H1 (cell line): ENCODE measurements around the gene TLE4. TPM values are rescaled to one million over a fixed set of nuclear protein-coding genes. Genes with fewer than 3 reads are reported as not detected.
A peak's percentile ranks its signal among the peaks of the same experiment; 100 is the strongest.

Experiments used
- CTCF ChIA-PET: fragments of 300-600 bp; sonication (Branson Sonifier 250); formaldehyde crosslinking; loops from one replicate; lab custom pipeline; 2021; ENCODE audit not compliant: partially characterized antibody; lab: Charles Lee
- POLR2A ChIA-PET: fragments of 300-600 bp; sonication (Branson Sonifier 250); formaldehyde crosslinking; loops from one replicate; lab custom pipeline; 2021; ENCODE audit warnings: inconsistent platforms; ENCODE audit not compliant: partially characterized antibody; lab: Charles Lee
- DNase-seq, 2 experiments: peaks; one replicate each; pipeline versions ENCODE4 v3.0.0 to v3.0.0-alpha.2; 2010 to 2022; ENCODE audit warnings: low spot score in 2 of 2, low read depth in 1 of 2, mixed read lengths in 1 of 2
- FAIRE-seq: peaks from 2 replicates; lab custom pipeline; 2011; peaks lifted over from hg19 to GRCh38; lab: Jason Lieb, UNC
- H2AFZ ChIP-seq: 2 replicates; pipeline ENCODE4 v1.8.1; 2012; ENCODE audit warnings: low read length, inconsistent platforms
- H2AK5ac ChIP-seq: 2 replicates; pipeline ENCODE4 v1.6.1; 2013; ENCODE audit warnings: low read depth, low read length
- H2BK120ac ChIP-seq: replicated peaks from 2 replicates; pipeline ENCODE3; 2013; ENCODE audit warnings: low read depth, low read length, inconsistent platforms
- H2BK12ac ChIP-seq: 2 replicates; pipeline ENCODE4 v1.6.1; 2013; ENCODE audit warnings: low read depth, low read length
- H2BK15ac ChIP-seq: 2 replicates; pipeline ENCODE4 v1.6.1; 2013; ENCODE audit warnings: low read length
- H2BK20ac ChIP-seq: 2 replicates; pipeline ENCODE4 v1.6.1; 2013; ENCODE audit warnings: low read length
- H2BK5ac ChIP-seq: 2 replicates; pipeline ENCODE4 v1.6.1; 2013; ENCODE audit warnings: low read depth, low read length
- H3K14ac ChIP-seq: 2 replicates; pipeline ENCODE4 v1.6.1; 2013; ENCODE audit warnings: inconsistent platforms; ENCODE audit not compliant: insufficient read length
- H3K18ac ChIP-seq: 2 replicates; pipeline ENCODE4 v1.6.1; 2013; ENCODE audit warnings: low read length; ENCODE audit errors: extremely low read depth
- H3K23ac ChIP-seq: 2 replicates; pipeline ENCODE4 v1.6.1; 2013; ENCODE audit warnings: inconsistent platforms; ENCODE audit not compliant: insufficient read length
- H3K23me2 ChIP-seq: 2 replicates; pipeline ENCODE4 v1.6.1; 2013; ENCODE audit warnings: low read depth, low read length
- H3K27ac ChIP-seq: 2 replicates; pipeline ENCODE4 v1.6.1; 2011; ENCODE audit warnings: low read depth, low read length, inconsistent platforms
- H3K27me3 ChIP-seq, 4 experiments: replicated peaks in 1 of 4; 1 replicate in 1 of 4; 2 replicates in 3 of 4; pipeline versions ENCODE4 v1.6.1 to v1.8.1; 2011 to 2013; ENCODE audit warnings: low read length in 3 of 4, mild to moderate bottlenecking in 3 of 4, inconsistent platforms in 2 of 4, mixed read lengths in 2 of 4, moderate library complexity in 1 of 4; ENCODE audit not compliant: control insufficient read depth in 3 of 4, insufficient read depth in 3 of 4; ENCODE audit errors: extremely low read depth in 1 of 4
- H3K36me3 ChIP-seq, 4 experiments: 2 replicates each; pipeline versions ENCODE4 v1.6.1 to v1.8.1; 2011 to 2013; ENCODE audit warnings: mild to moderate bottlenecking in 4 of 4, low read length in 3 of 4, moderate library complexity in 2 of 4, control low read depth in 1 of 4, inconsistent platforms in 1 of 4; ENCODE audit not compliant: insufficient read depth in 4 of 4, control insufficient read depth in 2 of 4
- H3K4ac ChIP-seq: replicated peaks from 2 replicates; pipeline ENCODE3; 2013; ENCODE audit warnings: low read length, low read depth, mixed read lengths, inconsistent platforms; ENCODE audit not compliant: insufficient read length
- H3K4me1 ChIP-seq, 4 experiments: replicated peaks in 1 of 4; 1 replicate in 1 of 4; 2 replicates in 3 of 4; pipeline versions ENCODE4 v1.6.1 to v1.8.1; 2011 to 2013; ENCODE audit warnings: low read length in 3 of 4, inconsistent platforms in 2 of 4, mixed read lengths in 1 of 4; ENCODE audit not compliant: insufficient read depth in 4 of 4, control insufficient read depth in 3 of 4
- H3K4me2 ChIP-seq, 2 experiments: 2 replicates each; pipeline versions ENCODE4 v1.6.1 to v1.8.1; 2011 to 2013; ENCODE audit warnings: low read depth in 2 of 2, low read length in 2 of 2, control low read depth in 1 of 2, inconsistent platforms in 1 of 2, mild to moderate bottlenecking in 1 of 2; ENCODE audit not compliant: insufficient read depth in 1 of 2
- H3K4me3 ChIP-seq, 4 experiments: fragments of 200-600, 300-600 bp in 1 of 4; sonication (generic), shearing (Covaris generic), sonication (Bioruptor Twin) in 1 of 4; 2 replicates each; pipeline versions ENCODE4 v1.5.1 to v1.8.1; 2011 to 2016; ENCODE audit warnings: low read length in 4 of 4, low read depth in 3 of 4, control low read depth in 2 of 4, inconsistent platforms in 2 of 4, mild to moderate bottlenecking in 2 of 4, mixed read lengths in 1 of 4, moderate library complexity in 1 of 4; ENCODE audit not compliant: insufficient read depth in 2 of 4; ENCODE audit errors: extremely low read depth in 1 of 4
- H3K56ac ChIP-seq: replicated peaks from 2 replicates; pipeline ENCODE3; 2013; ENCODE audit warnings: low read depth, mild to moderate bottlenecking, mixed read lengths, low read length, inconsistent platforms; ENCODE audit not compliant: insufficient read length
- H3K79me1 ChIP-seq: 2 replicates; pipeline ENCODE4 v1.6.1; 2013; ENCODE audit warnings: low read depth, low read length, control low read depth
- H3K79me2 ChIP-seq, 2 experiments: 2 replicates each; pipeline versions ENCODE4 v1.6.1 to v1.8.1; 2012 to 2013; ENCODE audit warnings: low read length in 2 of 2, mild to moderate bottlenecking in 2 of 2, inconsistent platforms in 1 of 2; ENCODE audit not compliant: insufficient read depth in 2 of 2, control insufficient read depth in 1 of 2
- H3K9ac ChIP-seq, 4 experiments: replicated peaks in 1 of 4; 1 replicate in 1 of 4; 2 replicates in 3 of 4; pipeline versions ENCODE4 v1.6.1 to v1.8.1; 2011 to 2013; ENCODE audit warnings: low read depth in 3 of 4, low read length in 3 of 4, control low read depth in 2 of 4, mild to moderate bottlenecking in 2 of 4, moderate library complexity in 2 of 4, inconsistent platforms in 1 of 4; ENCODE audit errors: extremely low read depth in 1 of 4
- H3K9me3 ChIP-seq, 2 experiments: 2 replicates each; pipeline versions ENCODE4 v1.6.1 to v1.8.1; 2012 to 2013; ENCODE audit warnings: mild to moderate bottlenecking in 2 of 2, moderate library complexity in 2 of 2, control low read depth in 1 of 2, inconsistent platforms in 1 of 2, low read depth in 1 of 2, low read length in 1 of 2, mixed read lengths in 1 of 2; ENCODE audit not compliant: insufficient read depth in 2 of 2
- H4K20me1 ChIP-seq, 2 experiments: replicated peaks in 1 of 2; 2 replicates each; pipeline versions ENCODE3 to v1.8.1; 2011 to 2013; ENCODE audit warnings: inconsistent platforms in 2 of 2, low read length in 2 of 2, mild to moderate bottlenecking in 1 of 2; ENCODE audit not compliant: insufficient read depth in 2 of 2, control insufficient read depth in 1 of 2
- H4K5ac ChIP-seq: 2 replicates; pipeline ENCODE4 v1.6.1; 2013; ENCODE audit warnings: low read length, low read depth, mixed read lengths, inconsistent platforms; ENCODE audit not compliant: insufficient read length
- H4K8ac ChIP-seq: 2 replicates; pipeline ENCODE4 v1.8.0; 2013; ENCODE audit warnings: mild to moderate bottlenecking, moderate library complexity, low read length, inconsistent platforms; ENCODE audit not compliant: insufficient read depth; ENCODE audit errors: extremely low read depth
- H4K91ac ChIP-seq: replicated peaks from 2 replicates; pipeline ENCODE3; 2013; ENCODE audit warnings: low read length, mixed read lengths, inconsistent platforms; ENCODE audit not compliant: insufficient read length
- CEBPB ChIP-seq: IDR thresholded peaks from 2 replicates; pipeline ENCODE4 v1.6.1; 2012; ENCODE audit warnings: low read depth, low read length
- KDM4A ChIP-seq: IDR thresholded peaks from one replicate; pipeline ENCODE4 v1.7.1; 2012; ENCODE audit warnings: low read depth, mild to moderate bottlenecking, moderate library complexity, low read length, inconsistent platforms; ENCODE audit not compliant: severe bottlenecking
- MAFK ChIP-seq: IDR thresholded peaks from 2 replicates; pipeline ENCODE4 v1.6.1; 2012; ENCODE audit warnings: low read depth, mild to moderate bottlenecking, improper control_type of control experiment, low read length
- POLR2A ChIP-seq, 2 experiments: IDR thresholded peaks; 1 replicate in 1 of 2; 2 replicates in 1 of 2; pipeline ENCODE4 v1.6.1; 2011; ENCODE audit warnings: low read depth in 2 of 2, low read length in 2 of 2, mild to moderate bottlenecking in 2 of 2; ENCODE audit errors: control extremely low read depth in 1 of 2
- SIN3A ChIP-seq, 2 experiments: IDR thresholded peaks in 1 of 2; conservative IDR thresholded peaks in 1 of 2; 2 replicates each; pipeline ENCODE4 v1.6.1; 2011 to 2012; ENCODE audit warnings: low read length in 2 of 2, improper control_type of control experiment in 1 of 2, low read depth in 1 of 2, mild to moderate bottlenecking in 1 of 2
- SIX5 ChIP-seq: IDR thresholded peaks from 2 replicates; pipeline ENCODE4 v1.6.1; 2011; ENCODE audit warnings: mild to moderate bottlenecking, low read depth, low read length
- TCF12 ChIP-seq: IDR thresholded peaks from 2 replicates; pipeline ENCODE4 v1.6.1; 2011; ENCODE audit warnings: low read depth, mild to moderate bottlenecking, low read length
- ZNF274 ChIP-seq: IDR thresholded peaks from 2 replicates; pipeline ENCODE4 v1.7.0; 2012; ENCODE audit warnings: low read length, borderline replicate concordance; ENCODE audit errors: extremely low read depth
- WGBS, 2 experiments: shearing (Covaris generic) in 1 of 2; methylation state at CpG; one replicate each; pipeline versions ENCODE4 v1.1.6 to v1.1.7; 2013 to 2015; ENCODE audit warnings: low lambda C conversion rate in 2 of 2, mixed read lengths in 2 of 2, inconsistent platforms in 1 of 2, low coverage in 1 of 2, missing lambda C conversion rate in 1 of 2; ENCODE audit not compliant: insufficient replicate concordance in 2 of 2, insufficient coverage in 1 of 2, insufficient read length in 1 of 2; ENCODE audit errors: extremely low coverage in 1 of 2, missing lambda C conversion rate in 1 of 2; 5-methylcytosine and 5-hydroxymethylcytosine counted together
- polyA plus RNA-seq, 7 experiments: library from polyadenylated mRNA; depleted of rRNA in 3 of 7; stranded (reverse) in 5 of 7; unstranded in 2 of 7; fragments of >200 nt in 5 of 7; fragments of 200-250 nt in 2 of 7; gene quantifications; 1 replicate in 5 of 7; 2 replicates in 1 of 7; 4 replicates in 1 of 7; pipeline versions ENCODE4 v1.2.1 to v1.2.3, GENCODE V29; 2011 to 2013; ENCODE audit warnings: missing spikeins in 2 of 7, mixed read lengths in 2 of 7
- total RNA-seq: library from RNA; stranded (reverse); fragmentation: NEBNext Ultra II Directional; extraction: Animal tissue kit (Norgen Biotek cat#: 25700); gene quantifications from 2 replicates; pipeline ENCODE4 v1.2.1, GENCODE V29; 2021
- TF ChIP-seq, protein P1 (sequence below): IDR thresholded peaks from 2 replicates; pipeline ENCODE4 v1.6.1; 2012; ENCODE audit warnings: low read length, inconsistent platforms

TLE4 gene
- total and polyA plus RNA-seq, 2 of the 8 experiments (the other 6 are each of a cell fraction or from before 2014, with no cell fraction given): 32.4 to 36.9 TPM

DNA sequence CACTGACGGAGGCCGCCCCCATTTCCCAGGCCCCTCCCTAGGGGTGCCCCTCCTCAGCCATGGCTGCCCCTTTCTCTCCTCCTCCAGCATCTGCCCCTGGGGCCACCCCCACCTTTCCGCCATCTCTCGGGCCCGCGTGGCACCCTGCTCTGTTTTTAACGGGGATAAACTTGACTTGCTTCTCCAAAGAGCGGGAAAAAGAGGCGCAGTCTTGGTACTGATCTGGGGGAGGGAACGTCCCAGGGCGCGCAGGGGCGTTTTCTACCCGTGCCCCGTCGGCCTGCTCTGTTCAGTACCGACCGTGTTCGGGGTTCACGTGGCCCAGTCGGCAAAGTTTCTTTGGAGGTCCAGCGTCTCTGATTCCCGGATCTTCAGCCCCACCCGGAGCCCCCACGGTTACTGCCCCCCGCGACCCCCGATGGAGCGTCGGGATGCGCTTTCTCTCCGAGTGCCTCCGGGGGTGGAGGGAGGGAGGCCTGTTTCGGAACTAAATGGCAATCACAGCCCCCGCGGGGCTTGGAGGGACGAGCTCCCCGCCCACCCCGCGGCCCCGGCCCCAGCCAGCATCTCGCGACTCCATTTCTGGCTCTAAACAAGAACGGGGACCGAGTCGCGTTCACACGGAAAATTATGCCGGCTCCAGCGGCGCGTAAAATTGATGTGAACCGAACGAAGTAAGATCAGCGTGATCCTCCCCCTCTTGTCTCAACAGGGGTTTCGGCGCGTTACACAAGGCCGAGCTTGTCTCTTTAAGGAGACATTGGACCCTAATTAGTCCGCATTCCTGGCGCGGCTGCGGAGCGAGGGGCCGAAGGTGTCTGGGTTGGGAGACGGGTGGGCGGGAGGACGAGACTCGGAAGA is 1.1 kb upstream of the TLE4 start:
- H2BK12ac ChIP-seq: peak overlapping the region; percentile 77; the same call in 1 of the 2 replicates
- peak overlapping the region; percentile 19 for H3K23ac ChIP-seq
- H2AK5ac ChIP-seq: no peak overlapping the region
- H3K23me2 ChIP-seq: peaks cover 8% of the 10 kb centered on the region
- H4K5ac ChIP-seq: peak overlapping the region; percentile 85
- no peaks in the 10 kb centered on the region for H3K9me3 ChIP-seq
- H3K79me1 ChIP-seq: no peaks in the 10 kb centered on the region
- peak overlapping the region; percentile 77 to 91 (median 83) for H3K9ac ChIP-seq
- H2AFZ ChIP-seq: no peak overlapping the region; the same call in 1 of the 2 replicates
- peak overlapping the region; percentile 71 to 93 (median 81) for H3K4me3 ChIP-seq
- no peaks in the 10 kb centered on the region for H4K20me1 ChIP-seq
- peak overlapping the region; percentile 34 for H3K4ac ChIP-seq
- H3K4me2 ChIP-seq: peak overlapping the region; percentile 86 to 88
- H4K91ac ChIP-seq: peak overlapping the region; percentile 91
- peak overlapping the region; percentile 42 for H3K56ac ChIP-seq
- peak overlapping the region; percentile 92 for H3K27ac ChIP-seq
- peak overlapping the region; percentile 95 for H2BK5ac ChIP-seq
- no peak overlapping the region for H2BK120ac ChIP-seq
- DNase-seq (peak; percentile 57 to 80), FAIRE-seq (no peak)
- H2BK20ac ChIP-seq: no peak overlapping the region
- peaks cover 0 to 8% (median 3%) of the 10 kb centered on the region in 4 experiments; a peak in 2 of 7 replicates for H3K4me1 ChIP-seq
- WGBS, 2 experiments: 3% methylated on average over 23 of the region's 69 CpGs; no CpG with 5 or more reads in 1 of the 2 experiments
- ChIA-PET POLR2A (interaction anchor here (0.7 to 2.6 kb wide), 31 partner anchors 10 to 491 kb away, joined by 3 to 36 read pairs (median 4); no protein-coding TSS in a partner anchor), CTCF (interaction anchor here (0.9 to 1.7 kb wide), 6 partner anchors 14 to 413 kb away, joined by 3 to 5 read pairs (median 4); no protein-coding TSS in a partner anchor)
- peaks cover 0 to 4% (median 0%) of the 10 kb centered on the region in 4 experiments; a peak in 1 of 8 replicates for H3K36me3 ChIP-seq
- H2BK15ac ChIP-seq: no peak overlapping the region
- H3K27me3 ChIP-seq: no peaks in the 10 kb centered on the region
- no peak overlapping the region for H3K14ac ChIP-seq
- H3K18ac ChIP-seq: peak overlapping the region; percentile 99
- H3K79me2 ChIP-seq: peaks cover 0 to 24% of the 10 kb centered on the region in 2 experiments; a peak in 2 of 4 replicates
- H4K8ac ChIP-seq: peak overlapping the region; percentile 98
- TF ChIP-seq ZNF274: no peak
- 0 out of 4 replicates have a peak, but pooled peaks of 1 of the 2 experiments have one; percentile 59 for TF ChIP-seq SIN3A (conservative IDR thresholded peaks at IDR 0.05 in 1 of 2, IDR thresholded peaks at IDR 0.05 in 1 of 2; ENCODE audit: low read depth in 1 of 2, low read length in 2 of 2)
- TF ChIP-seq SIX5: no peak
- no peak for TF ChIP-seq KDM4A
- TF ChIP-seq CEBPB: no peak
- TF ChIP-seq MAFK: no peak
- no peak for TF ChIP-seq TCF12
- TF ChIP-seq POLR2A (IDR thresholded peaks at IDR 0.05; ENCODE audit: control extremely low read depth in 1 of 2, low read depth in 2 of 2, low read length in 2 of 2): peak; percentile 44 to 62
- TF ChIP-seq, protein P1, sequence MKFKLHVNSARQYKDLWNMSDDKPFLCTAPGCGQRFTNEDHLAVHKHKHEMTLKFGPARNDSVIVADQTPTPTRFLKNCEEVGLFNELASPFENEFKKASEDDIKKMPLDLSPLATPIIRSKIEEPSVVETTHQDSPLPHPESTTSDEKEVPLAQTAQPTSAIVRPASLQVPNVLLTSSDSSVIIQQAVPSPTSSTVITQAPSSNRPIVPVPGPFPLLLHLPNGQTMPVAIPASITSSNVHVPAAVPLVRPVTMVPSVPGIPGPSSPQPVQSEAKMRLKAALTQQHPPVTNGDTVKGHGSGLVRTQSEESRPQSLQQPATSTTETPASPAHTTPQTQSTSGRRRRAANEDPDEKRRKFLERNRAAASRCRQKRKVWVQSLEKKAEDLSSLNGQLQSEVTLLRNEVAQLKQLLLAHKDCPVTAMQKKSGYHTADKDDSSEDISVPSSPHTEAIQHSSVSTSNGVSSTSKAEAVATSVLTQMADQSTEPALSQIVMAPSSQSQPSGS: no peak
